ENCODE measurements around the gene EVI2B. TPM values are rescaled to one million over a fixed set of nuclear protein-coding genes. Genes with fewer than 3 reads are reported as not detected.
A peak's percentile ranks its signal among the peaks of the same experiment; 100 is the strongest.
"Not testable (repeated sequence)": the region's sequence is repeated elsewhere in the genome, so short reads cannot be mapped to it uniquely, and the experiment has no call there.

EVI2B gene
- total RNA-seq, 2 donors from 2014 or later = 0.99 to 4.9 TPM

DNA sequence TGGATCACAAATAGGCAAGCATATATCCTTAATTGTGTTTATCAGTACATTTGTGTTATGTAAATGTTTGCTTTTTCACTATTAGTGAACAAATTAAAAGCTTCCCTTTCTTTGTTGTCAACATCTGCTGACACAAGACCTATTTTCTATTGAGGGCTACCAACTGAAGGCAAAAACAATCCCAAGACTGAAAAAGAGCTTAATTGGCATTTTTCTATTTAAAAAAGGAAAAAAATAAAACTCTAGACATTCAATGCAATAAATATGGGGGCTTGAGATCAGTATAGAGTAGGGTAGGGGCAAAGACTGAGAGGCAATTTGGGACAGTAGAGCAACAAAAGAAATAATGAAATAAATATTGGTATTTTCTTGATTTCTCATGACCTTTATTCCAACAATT, 41.1 kb downstream of the EVI2B start:
- no peaks in the 10 kb centered on the region for H3K4me1 ChIP-seq
- intact Hi-C loops (cut with DNase I) = no loop called here
- no peaks in the 10 kb centered on the region for H3K9me3 ChIP-seq
- no peak for TF ChIP-seq POLR2A (IDR thresholded peaks at IDR 0.05)
- TF ChIP-seq, protein P1, sequence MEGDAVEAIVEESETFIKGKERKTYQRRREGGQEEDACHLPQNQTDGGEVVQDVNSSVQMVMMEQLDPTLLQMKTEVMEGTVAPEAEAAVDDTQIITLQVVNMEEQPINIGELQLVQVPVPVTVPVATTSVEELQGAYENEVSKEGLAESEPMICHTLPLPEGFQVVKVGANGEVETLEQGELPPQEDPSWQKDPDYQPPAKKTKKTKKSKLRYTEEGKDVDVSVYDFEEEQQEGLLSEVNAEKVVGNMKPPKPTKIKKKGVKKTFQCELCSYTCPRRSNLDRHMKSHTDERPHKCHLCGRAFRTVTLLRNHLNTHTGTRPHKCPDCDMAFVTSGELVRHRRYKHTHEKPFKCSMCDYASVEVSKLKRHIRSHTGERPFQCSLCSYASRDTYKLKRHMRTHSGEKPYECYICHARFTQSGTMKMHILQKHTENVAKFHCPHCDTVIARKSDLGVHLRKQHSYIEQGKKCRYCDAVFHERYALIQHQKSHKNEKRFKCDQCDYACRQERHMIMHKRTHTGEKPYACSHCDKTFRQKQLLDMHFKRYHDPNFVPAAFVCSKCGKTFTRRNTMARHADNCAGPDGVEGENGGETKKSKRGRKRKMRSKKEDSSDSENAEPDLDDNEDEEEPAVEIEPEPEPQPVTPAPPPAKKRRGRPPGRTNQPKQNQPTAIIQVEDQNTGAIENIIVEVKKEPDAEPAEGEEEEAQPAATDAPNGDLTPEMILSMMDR (IDR thresholded peaks at IDR 0.05) = no peak
- H3K27ac ChIP-seq = no peak overlapping the region
- DNase-seq (no peak), ATAC-seq (no peak)
- H3K36me3 ChIP-seq (replicated peaks in 1 of 2; ENCODE audit: insufficient read depth in 1 of 2, low read depth in 2 of 2) = peaks cover 0 to 2% of the 10 kb centered on the region in 2 donors
- H3K27me3 ChIP-seq = no peaks in the 10 kb centered on the region
- no peak overlapping the region for H3K4me3 ChIP-seq

DNA sequence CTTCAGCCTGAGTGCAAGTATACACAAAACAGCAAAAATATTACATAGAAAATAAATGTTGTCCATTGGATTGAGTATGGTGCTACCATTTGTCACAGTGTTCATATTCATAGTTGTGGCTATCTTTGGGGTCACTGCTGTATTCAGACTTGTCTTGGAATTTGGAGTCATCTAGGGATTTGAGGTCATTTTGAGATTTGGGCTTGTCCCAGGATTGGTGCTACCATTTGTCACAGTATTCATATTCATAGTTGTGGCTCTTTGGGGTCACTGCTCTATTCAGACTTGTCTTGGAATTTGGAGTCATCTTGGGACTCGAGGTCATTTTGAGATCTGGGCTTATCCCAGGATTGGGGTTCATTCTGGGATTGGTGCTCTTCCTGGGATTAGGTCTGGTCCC, 41.6 kb downstream of the EVI2B start:
- H3K4me3 ChIP-seq = no peak overlapping the region
- H3K36me3 ChIP-seq (replicated peaks in 1 of 2; ENCODE audit: insufficient read depth in 1 of 2, low read depth in 2 of 2) = peaks cover 0 to 6% of the 10 kb centered on the region in 2 donors
- no peak for ATAC-seq
- TF ChIP-seq POLR2A (IDR thresholded peaks at IDR 0.05) = no peak
- TF ChIP-seq, protein P1 (IDR thresholded peaks at IDR 0.05) = no peak
- intact Hi-C loops (cut with DNase I) = no loop called here
- H3K27me3 ChIP-seq = no peaks in the 10 kb centered on the region
- DNase-seq = no peak
- no peaks in the 10 kb centered on the region for H3K9me3 ChIP-seq
- no peak overlapping the region for H3K27ac ChIP-seq
- no peaks in the 10 kb centered on the region for H3K4me1 ChIP-seq
- 89 to 94% methylated on average over 1 of the region's 1 CpG for WGBS, 2 donors

DNA sequence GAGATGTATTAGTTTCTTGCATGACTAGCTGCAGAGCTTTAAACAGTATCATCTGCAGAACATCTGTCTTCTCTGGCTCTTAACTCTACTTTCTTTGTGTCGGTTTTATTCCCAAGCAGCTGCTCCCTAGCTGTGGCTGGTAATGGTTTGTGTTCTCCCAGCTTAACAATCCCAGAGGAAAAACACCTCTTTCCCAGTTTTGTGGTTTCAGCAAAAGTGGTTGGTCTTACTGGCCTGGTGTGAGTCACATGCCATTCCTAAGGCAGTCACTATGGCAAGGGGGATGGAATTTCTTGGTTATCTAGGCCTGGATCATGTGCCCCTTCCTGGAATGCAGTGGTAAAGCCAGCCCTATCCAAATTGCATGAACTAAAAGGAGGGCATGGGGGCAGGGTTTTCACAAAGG, 44.3 kb downstream of the EVI2B start:
- peak; percentile 60 for ATAC-seq
- intact Hi-C loops (cut with DNase I) = no loop called here
- peak in 2 of 4 donors; percentile 3 to 10 for DNase-seq

DNA sequence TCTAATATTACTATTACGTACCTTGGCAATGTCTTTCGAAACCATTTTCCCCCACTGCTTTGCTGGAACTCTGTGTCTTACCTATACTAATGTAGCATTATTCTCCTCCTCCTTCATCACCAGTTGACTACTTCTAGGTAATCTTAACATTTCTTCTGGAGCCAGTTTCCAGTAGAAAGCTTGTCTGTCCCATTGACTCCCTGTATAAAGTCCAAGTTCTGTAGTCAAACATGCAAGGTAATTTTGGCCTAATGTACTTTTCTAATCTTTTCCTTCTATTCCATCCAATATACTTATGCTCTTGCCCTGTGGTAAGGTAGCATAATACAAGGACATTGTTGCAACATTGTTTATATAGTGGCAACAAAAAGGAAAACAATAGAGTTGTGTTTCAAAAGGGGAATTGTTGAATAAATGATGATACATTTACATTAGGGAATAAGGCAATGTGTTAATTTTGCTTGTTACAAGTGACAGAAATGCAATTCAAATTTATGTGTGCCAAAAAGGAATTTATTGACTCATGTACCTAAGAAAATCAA, 44.7 kb downstream of the EVI2B start:
- WGBS, 2 donors = 92 to 100% methylated on average over 2 of the region's 2 CpGs
- intact Hi-C loops (cut with DNase I) = no loop called here
- H3K9me3 ChIP-seq = no peaks in the 10 kb centered on the region
- no peak overlapping the region for H3K4me3 ChIP-seq
- peaks cover 0 to 4% of the 10 kb centered on the region in 2 donors for H3K36me3 ChIP-seq (replicated peaks in 1 of 2; ENCODE audit: insufficient read depth in 1 of 2, low read depth in 2 of 2)
- no peak for DNase-seq
- ATAC-seq = no peak
- TF ChIP-seq POLR2A (IDR thresholded peaks at IDR 0.05) = no peak
- TF ChIP-seq, protein P1 (IDR thresholded peaks at IDR 0.05) = no peak
- H3K27me3 ChIP-seq = no peaks in the 10 kb centered on the region
- H3K27ac ChIP-seq = no peak overlapping the region
- no peaks in the 10 kb centered on the region for H3K4me1 ChIP-seq

More for the DNA sequence above, 44.3 kb downstream of the EVI2B start:
- no peaks in the 10 kb centered on the region for H3K4me1 ChIP-seq
- 80 to 87% methylated on average over 1 of the region's 1 CpG for WGBS, 2 donors
- H3K27me3 ChIP-seq = no peaks in the 10 kb centered on the region
- H3K9me3 ChIP-seq = no peaks in the 10 kb centered on the region
- H3K36me3 ChIP-seq (replicated peaks in 1 of 2; ENCODE audit: insufficient read depth in 1 of 2, low read depth in 2 of 2) = peaks cover 0 to 4% of the 10 kb centered on the region in 2 donors
- H3K27ac ChIP-seq = no peak overlapping the region
- TF ChIP-seq, protein P1 (IDR thresholded peaks at IDR 0.05) = no peak
- no peak for TF ChIP-seq POLR2A (IDR thresholded peaks at IDR 0.05)
- no peak overlapping the region for H3K4me3 ChIP-seq

DNA sequence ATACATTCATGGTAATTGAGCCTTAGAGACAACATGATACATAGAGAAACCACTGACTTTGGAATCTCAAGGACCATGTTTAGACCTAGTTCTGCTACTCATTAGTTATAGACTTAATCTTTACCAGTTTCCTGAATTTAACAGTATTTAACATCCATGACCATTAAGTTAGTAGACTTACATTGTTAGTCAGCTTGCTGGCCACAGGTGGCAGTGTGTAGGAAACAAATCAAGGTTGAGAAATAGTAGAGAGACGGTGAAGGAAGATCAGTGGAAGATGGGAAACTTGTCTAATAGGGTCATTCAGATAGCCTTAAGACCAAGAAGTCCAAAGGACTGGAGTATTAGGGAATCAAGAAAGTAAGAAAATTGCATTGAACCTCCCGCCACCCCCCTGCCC, 47.8 kb downstream of the EVI2B start:
- TF ChIP-seq POLR2A (IDR thresholded peaks at IDR 0.05) = no peak
- TF ChIP-seq, protein P1 (IDR thresholded peaks at IDR 0.05) = no peak
- no peaks in the 10 kb centered on the region for H3K9me3 ChIP-seq
- H3K27ac ChIP-seq = no peak overlapping the region
- H3K4me3 ChIP-seq = no peak overlapping the region
- WGBS, 2 donors = 88% methylated on average over 2 of the region's 2 CpGs
- no peak for DNase-seq
- H3K4me1 ChIP-seq = no peaks in the 10 kb centered on the region
- H3K27me3 ChIP-seq = no peaks in the 10 kb centered on the region
- intact Hi-C loops (cut with DNase I) = no loop called here
- peaks cover 0 to 6% of the 10 kb centered on the region in 2 donors for H3K36me3 ChIP-seq (replicated peaks in 1 of 2; ENCODE audit: insufficient read depth in 1 of 2, low read depth in 2 of 2)
- ATAC-seq = no peak

DNA sequence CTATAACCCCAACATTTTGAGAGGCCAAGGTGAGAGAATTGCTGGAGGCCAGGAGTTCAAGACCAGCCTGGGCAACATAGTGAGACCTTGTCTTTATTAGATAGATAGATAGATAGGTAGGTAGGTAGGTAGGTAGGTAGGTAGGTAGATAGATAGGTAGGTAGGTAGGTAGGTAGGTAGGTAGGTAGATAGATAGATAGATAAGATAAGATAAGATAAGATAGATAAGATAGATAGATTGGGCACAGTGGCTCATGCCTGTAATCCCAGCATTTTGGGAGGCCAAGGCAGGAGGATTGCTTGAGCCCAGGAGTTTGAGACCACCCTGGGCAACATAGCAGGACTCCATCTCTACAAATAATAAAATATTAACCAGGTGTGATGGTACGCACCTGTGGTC, 50.9 kb downstream of the EVI2B start:
- H3K4me1 ChIP-seq; ATAC-seq; intact Hi-C loops (cut with DNase I); H3K36me3 ChIP-seq (replicated peaks in 1 of 2; ENCODE audit: insufficient read depth in 1 of 2, low read depth in 2 of 2); H3K4me3 ChIP-seq; H3K9me3 ChIP-seq; H3K27ac ChIP-seq; H3K27me3 ChIP-seq; DNase-seq: not testable (repeated sequence)
- WGBS, 2 donors = 91 to 95% methylated on average over 1 of the region's 1 CpG

Data from body of pancreas (tissue), 4 donors.